BE2C (cell line): ENCODE data around the gene CDKN1C.
A peak's percentile ranks its signal among the peaks of the same experiment; 100 is the strongest.

Experiments used
- DNase-seq: peaks from one replicate; pipeline ENCODE4 v3.0.0-alpha.2; 2020
- H3K27me3 ChIP-seq: fragments of 250-450 bp; sonication (Bioruptor Pico); 2 replicates; pipeline ENCODE4 v1.5.1; 2020; ENCODE audit warnings: mild to moderate bottlenecking
- H3K36me3 ChIP-seq: fragments of 250-450 bp; sonication (Bioruptor Pico); 2 replicates; pipeline ENCODE4 v1.5.1; 2020; ENCODE audit warnings: mild to moderate bottlenecking
- H3K4me1 ChIP-seq: fragments of 250-450 bp; sonication (Bioruptor Pico); 2 replicates; pipeline ENCODE4 v1.5.1; 2020
- H3K4me3 ChIP-seq: 2 replicates; pipeline ENCODE4 v1.5.1; 2011; ENCODE audit warnings: low read depth, low read length
- H3K9me3 ChIP-seq: fragments of 250-450 bp; sonication (Bioruptor Pico); 2 replicates; pipeline ENCODE4 v1.5.1; 2020
- CTCF ChIP-seq: IDR thresholded peaks from 2 replicates; pipeline ENCODE4 v1.5.1; 2012; ENCODE audit warnings: mild to moderate bottlenecking, low read depth, low read length

Gene CDKN1C

DNA sequence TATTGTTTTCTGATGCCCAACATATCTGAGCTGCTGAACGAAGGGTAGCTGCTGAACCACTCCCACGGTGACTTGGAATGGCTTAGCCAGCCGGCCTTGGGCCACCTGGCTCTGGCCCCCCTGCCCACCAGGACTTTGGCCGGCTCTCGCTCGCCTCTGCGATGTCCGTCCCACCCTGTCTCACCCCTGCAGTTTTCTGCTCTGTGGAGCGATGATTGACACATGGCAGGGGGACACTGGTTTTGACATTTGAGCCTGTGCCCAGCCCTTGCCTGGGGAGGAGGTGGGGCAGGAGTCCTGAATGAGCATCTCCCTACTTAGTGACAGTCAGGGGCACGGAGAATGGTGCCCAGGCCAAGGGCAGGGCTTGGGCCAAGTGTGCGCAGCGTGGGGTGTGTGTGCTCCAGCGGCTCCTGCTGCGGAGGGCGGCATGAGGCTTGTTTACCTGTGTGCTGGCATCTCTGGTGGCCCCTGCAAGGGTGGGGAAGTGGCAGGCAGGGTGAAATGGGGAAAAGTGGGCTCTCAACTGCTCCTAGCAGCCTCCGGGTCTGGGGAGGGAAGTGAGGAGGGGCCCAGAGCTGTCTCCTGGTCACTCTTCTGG, 15.7 kb upstream of the CDKN1C start:
- Histone ChIP-seq H3K27me3 (no peaks in the 10 kb centered on the region), H3K36me3 (no peaks in the 10 kb centered on the region), H3K9me3 (no peaks in the 10 kb centered on the region), H3K4me3 (peak overlapping the region; percentile 41; the same call in 1 of the 2 replicates), H3K4me1 (no peaks in the 10 kb centered on the region)
- no peak for TF ChIP-seq CTCF
- DNase-seq, result no peak

DNA sequence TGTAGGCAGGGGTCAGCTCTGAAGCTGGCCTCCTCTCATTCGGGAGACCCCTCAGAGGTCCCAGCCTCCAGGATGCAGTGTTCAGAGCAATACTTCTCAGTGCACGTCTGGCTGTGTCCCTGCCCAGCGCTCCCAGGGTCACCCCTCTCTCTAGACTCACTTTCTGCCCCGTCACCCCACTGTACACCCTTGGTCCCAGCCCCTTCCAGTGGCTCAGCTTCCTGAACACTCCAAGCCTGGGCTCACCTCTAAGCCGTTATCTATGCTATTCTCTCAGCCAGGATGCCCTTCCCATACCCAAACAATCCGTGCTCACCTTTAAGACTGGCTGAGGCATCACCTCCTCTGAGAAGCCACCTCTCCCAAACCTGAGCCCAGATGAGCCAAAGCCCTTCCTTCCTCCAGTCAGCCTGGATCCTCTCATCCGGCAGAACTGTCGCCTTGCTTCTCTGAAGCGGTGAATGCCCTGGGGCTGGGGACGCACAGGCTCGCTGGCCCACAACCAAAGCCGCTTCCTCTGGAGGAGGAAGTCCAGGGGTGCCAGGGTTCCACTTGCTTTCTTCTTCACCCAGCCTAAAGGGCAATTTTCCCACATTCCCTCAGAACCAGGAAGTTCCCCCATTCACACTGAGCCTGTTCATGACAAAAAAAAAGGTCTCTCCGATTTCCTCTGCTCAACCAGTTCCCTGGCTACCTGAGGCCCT, 13.7 kb upstream of the CDKN1C start:
- no peak for DNase-seq
- no peak overlapping the region for H3K4me3 ChIP-seq

DNA sequence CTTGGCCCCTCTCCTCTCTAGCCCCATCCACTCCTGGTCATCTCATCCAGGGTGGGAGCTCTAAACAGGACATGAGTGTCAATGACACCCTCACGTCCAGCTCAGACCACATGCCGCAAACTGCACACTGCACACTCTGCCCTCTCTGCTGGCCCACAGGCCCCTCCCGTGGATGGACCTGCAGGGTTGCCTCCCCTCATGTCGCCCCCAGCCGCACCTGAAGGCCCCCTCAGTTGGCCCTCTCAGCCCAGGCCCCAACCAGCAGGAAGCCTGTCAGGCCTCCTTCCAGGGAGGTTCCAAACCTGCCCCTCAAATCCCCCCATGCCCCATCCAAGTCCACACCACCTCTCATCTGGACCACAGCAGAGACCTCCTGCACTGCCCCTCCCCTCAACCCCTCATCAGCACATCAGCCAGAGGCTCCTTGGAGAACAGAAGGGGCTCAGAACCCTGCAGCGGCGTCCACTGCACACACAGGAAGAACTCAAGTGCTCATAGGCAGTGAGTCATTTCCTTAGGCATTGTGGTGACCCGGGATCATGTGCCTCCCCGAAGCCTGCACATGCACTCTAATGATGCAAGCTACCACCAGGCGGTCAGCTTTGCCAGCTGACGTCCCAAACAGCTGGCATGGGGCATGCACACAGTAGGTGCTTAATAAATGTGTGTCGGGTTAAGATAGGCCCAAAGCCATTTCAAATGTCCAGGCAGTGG, 12.9 kb upstream of the CDKN1C start:
- Histone ChIP-seq H3K4me1 (no peaks in the 10 kb centered on the region), H3K27me3 (no peaks in the 10 kb centered on the region), H3K4me3 (no peak overlapping the region), H3K9me3 (no peaks in the 10 kb centered on the region), H3K36me3 (no peaks in the 10 kb centered on the region)
- DNase-seq, result no peak
- no peak for TF ChIP-seq CTCF

More for the DNA sequence above, 13.7 kb upstream of the CDKN1C start:
- TF ChIP-seq CTCF, result no peak
- Histone ChIP-seq H3K36me3 (no peaks in the 10 kb centered on the region), H3K4me1 (no peaks in the 10 kb centered on the region), H3K9me3 (no peaks in the 10 kb centered on the region), H3K27me3 (no peaks in the 10 kb centered on the region)

DNA sequence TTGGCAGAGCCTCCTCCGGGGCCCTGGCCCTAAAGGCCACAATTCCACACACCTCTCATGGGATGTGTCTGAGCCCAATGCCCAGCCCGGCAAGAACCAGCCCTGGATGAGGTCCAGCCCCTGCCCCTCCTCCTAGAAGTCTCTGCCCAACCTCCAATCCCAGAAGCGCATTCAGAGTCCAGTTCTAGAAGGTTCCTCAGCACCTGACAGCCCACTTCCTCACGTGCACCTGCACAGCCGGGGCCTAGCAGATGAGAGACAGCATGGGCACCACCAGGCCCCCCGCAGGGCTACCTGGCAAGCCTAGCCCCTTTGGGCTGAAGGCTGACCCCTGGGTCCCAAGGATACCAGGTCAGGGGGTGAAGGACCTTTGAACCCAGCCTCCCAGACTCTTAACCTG, 11.5 kb upstream of the CDKN1C start:
- H3K36me3 ChIP-seq, result no peaks in the 10 kb centered on the region
- H3K4me3 ChIP-seq, result no peak overlapping the region
- no peaks in the 10 kb centered on the region for H3K4me1 ChIP-seq
- H3K9me3 ChIP-seq, result no peaks in the 10 kb centered on the region
- no peak for TF ChIP-seq CTCF
- no peaks in the 10 kb centered on the region for H3K27me3 ChIP-seq
- DNase-seq, result no peak

GRCh38 chr11:2896047-2896446, 10.5 kb upstream of the CDKN1C start:
- Histone ChIP-seq H3K4me1 (no peaks in the 10 kb centered on the region), H3K27me3 (no peaks in the 10 kb centered on the region), H3K36me3 (no peaks in the 10 kb centered on the region), H3K9me3 (no peaks in the 10 kb centered on the region), H3K4me3 (no peak overlapping the region)
- TF ChIP-seq CTCF, result no peak
- no peak for DNase-seq

GRCh38 chr11:2893935-2894334, 8.4 kb upstream of the CDKN1C start:
- Histone ChIP-seq H3K9me3 (no peaks in the 10 kb centered on the region), H3K27me3 (no peaks in the 10 kb centered on the region), H3K4me1 (no peaks in the 10 kb centered on the region), H3K4me3 (no peak overlapping the region), H3K36me3 (no peaks in the 10 kb centered on the region)
- no peak for DNase-seq
- no peak for TF ChIP-seq CTCF
